Effector memory CD8-positive, alpha-beta T cell (primary cell): ENCODE data around the gene RAVER1.
A peak's percentile ranks its signal among the peaks of the same experiment; 100 is the strongest.

ENCODE experiments used
- ATAC-seq: fragments of 150-1000 bp; cut with Tn5 transposase; replicated peaks from 2 replicates; pipeline ENCODE4 v1.10.0; 2021; ENCODE audit warnings: mild to moderate bottlenecking, moderate library complexity
- DNase-seq, 3 experiments: peaks; one replicate each; pipeline ENCODE4 v3.0.0; 2021
- H3K27ac Mint-ChIP-seq, 2 donors: one replicate each; pipeline ENCODE4 v1.8.0; 2022; ENCODE audit warnings: mild to moderate bottlenecking in 2 of 2, mixed read lengths in 2 of 2, moderate library complexity in 2 of 2
- H3K27me3 Mint-ChIP-seq, 2 donors: one replicate each; pipeline ENCODE4 v1.8.0; 2022; ENCODE audit warnings: mixed read lengths in 2 of 2
- H3K36me3 Mint-ChIP-seq: one replicate; pipeline ENCODE4 v1.8.0; 2022; ENCODE audit warnings: mild to moderate bottlenecking, moderate library complexity, mixed read lengths; ENCODE audit not compliant: insufficient read depth
- H3K4me1 Mint-ChIP-seq, 2 donors: one replicate each; pipeline ENCODE4 v1.8.0; 2022; ENCODE audit warnings: low read depth in 2 of 2, mixed read lengths in 2 of 2
- H3K4me3 Mint-ChIP-seq, 2 donors: one replicate each; pipeline ENCODE4 v1.8.0; 2022; ENCODE audit warnings: mild to moderate bottlenecking in 2 of 2, mixed read lengths in 2 of 2, moderate library complexity in 2 of 2
- H3K9me3 Mint-ChIP-seq, 2 donors: one replicate each; pipeline ENCODE4 v1.8.0; 2022; ENCODE audit warnings: mixed read lengths in 2 of 2

The RAVER1 gene

GRCh38 chr19:10335352-10335985 is 2.1 kb upstream of the RAVER1 start:
- Mint-ChIP-seq H3K36me3 (peaks cover 53% of the 10 kb centered on the region), H3K27me3 (no peaks in the 10 kb centered on the region), H3K9me3 (no peaks in the 10 kb centered on the region), H3K4me1 (peaks cover 34 to 45% of the 10 kb centered on the region in 2 donors), H3K27ac (no peak overlapping the region), H3K4me3 (peak overlapping the region in 1 of 2 donors; percentile 47)
- DNase-seq: no peak
- no peak for ATAC-seq

DNA sequence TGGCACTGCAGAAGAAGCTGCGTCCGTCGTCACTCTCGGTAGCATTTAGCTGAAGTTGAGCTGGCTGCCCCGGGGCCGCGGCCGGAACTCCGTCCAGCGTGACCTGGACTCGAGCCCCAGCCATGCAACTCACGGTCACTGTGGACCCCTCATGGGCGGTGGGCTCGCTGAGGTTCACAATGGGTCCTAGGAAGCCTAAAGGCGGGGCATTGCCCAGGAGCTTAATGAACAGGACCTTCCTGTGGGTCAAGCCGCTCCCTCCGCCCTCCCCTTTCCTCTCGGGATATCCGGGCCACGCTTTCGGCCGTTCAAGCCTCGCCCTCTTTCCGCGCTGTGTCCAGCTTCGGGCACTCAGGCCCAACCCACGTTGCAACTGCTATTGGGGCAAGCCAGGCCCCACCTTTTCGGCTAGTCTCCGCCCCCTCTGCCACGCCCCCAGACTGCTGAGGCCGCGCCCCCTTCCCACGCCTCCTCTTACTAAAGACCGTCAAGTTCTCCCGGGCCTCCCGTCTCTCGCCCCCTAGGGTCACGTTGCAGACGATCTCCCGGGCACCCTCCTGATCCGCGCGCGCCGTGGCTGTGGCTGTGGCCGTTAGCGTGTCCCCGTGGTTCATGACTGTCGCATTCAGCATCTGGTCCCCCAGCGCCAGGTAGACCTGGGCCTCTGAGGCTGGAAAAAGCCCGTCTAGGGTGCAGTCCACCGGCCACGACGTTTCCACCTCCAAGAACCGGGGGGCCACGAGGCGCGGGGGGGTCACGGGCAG is 1.4 kb upstream of the RAVER1 start:
- ATAC-seq (no peak), DNase-seq (no peak)
- Mint-ChIP-seq H3K9me3 (no peaks in the 10 kb centered on the region), H3K36me3 (peaks cover 58% of the 10 kb centered on the region), H3K27ac (no peak overlapping the region), H3K27me3 (no peaks in the 10 kb centered on the region), H3K4me3 (peak overlapping the region in 1 of 2 donors; percentile 94), H3K4me1 (peaks cover 31 to 43% of the 10 kb centered on the region in 2 donors)

- Mint-ChIP-seq H3K36me3 (peaks cover 66% of the 10 kb centered on the region), H3K4me1 (peaks cover 25 to 35% of the 10 kb centered on the region in 2 donors), H3K27ac (peak overlapping the region; percentile 91 to 95), H3K9me3 (no peaks in the 10 kb centered on the region), H3K27me3 (no peaks in the 10 kb centered on the region), H3K4me3 (peak overlapping the region; percentile 94 to 95)
- peak; percentile 0 for ATAC-seq
- no peak for DNase-seq
Measured at GRCh38 chr19:10333758-10334587, 644 bp upstream of the RAVER1 start.

DNA sequence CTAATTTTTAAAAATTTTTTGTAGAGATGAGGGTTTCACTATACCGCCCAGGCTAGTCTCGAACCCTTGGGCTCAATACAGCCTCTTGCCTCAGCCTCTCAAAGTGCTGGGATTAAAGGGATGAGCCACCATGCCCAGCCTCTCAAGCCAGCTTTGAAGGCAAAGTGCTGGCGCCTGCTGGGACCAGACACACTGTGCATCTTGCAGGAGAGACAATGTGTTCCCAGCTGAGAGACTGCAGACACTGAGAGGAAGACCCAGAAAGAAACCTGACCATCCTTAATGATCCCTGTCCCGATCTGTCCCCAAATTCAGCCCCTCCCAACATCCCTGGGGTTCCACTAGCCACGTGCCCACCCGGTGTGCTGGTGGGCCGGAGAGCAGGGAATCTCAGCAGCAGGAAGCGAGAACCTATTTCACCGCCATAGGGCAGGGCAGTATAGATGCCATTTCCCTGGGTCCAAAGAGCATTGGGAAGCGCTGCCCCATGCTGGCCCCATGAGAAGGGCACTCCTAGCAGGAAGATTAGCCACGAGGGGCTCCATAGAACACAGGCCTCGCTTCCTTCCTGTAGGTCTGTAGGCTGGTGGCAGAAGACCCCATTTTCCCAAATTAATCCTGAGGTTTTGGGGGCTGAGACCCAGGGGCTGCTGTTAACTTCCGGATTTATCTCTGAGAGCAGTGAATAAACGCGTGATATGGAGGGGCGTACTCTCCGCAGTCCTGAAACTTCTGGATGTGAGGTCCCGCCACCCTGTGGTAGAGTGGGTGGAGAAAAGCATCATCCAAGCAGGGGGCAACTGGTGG is 968 bp downstream of the RAVER1 start:
- H3K36me3 Mint-ChIP-seq: peaks cover 78% of the 10 kb centered on the region

GRCh38 chr19:10329555-10329954 is 3.8 kb downstream of the RAVER1 start:
- no peaks in the 10 kb centered on the region for H3K9me3 Mint-ChIP-seq
- H3K27me3 Mint-ChIP-seq: no peaks in the 10 kb centered on the region
- ATAC-seq (no peak), DNase-seq (no peak)
- peaks cover 16 to 25% of the 10 kb centered on the region in 2 donors for H3K4me1 Mint-ChIP-seq
- H3K27ac Mint-ChIP-seq: peak overlapping the region in 1 of 2 donors; percentile 60
- H3K4me3 Mint-ChIP-seq: no peak overlapping the region
- peaks cover 86% of the 10 kb centered on the region for H3K36me3 Mint-ChIP-seq

More for the DNA sequence above, 968 bp downstream of the RAVER1 start:
- Mint-ChIP-seq H3K27me3 (no peaks in the 10 kb centered on the region), H3K4me1 (peaks cover 16 to 28% of the 10 kb centered on the region in 2 donors), H3K9me3 (no peaks in the 10 kb centered on the region), H3K27ac (peak overlapping the region; percentile 91 to 95), H3K4me3 (peak overlapping the region; percentile 94 to 95)
- ATAC-seq (no peak), DNase-seq (no peak)

GRCh38 chr19:10328558-10329429 is 4.5 kb downstream of the RAVER1 start:
- H3K9me3 Mint-ChIP-seq: no peaks in the 10 kb centered on the region
- H3K27ac Mint-ChIP-seq: no peak overlapping the region
- no peak overlapping the region for H3K4me3 Mint-ChIP-seq
- H3K36me3 Mint-ChIP-seq: peaks cover 90% of the 10 kb centered on the region
- H3K27me3 Mint-ChIP-seq: no peaks in the 10 kb centered on the region
- DNase-seq: no peak
- no peak for ATAC-seq
- H3K4me1 Mint-ChIP-seq: peaks cover 12 to 21% of the 10 kb centered on the region in 2 donors

- Mint-ChIP-seq H3K27me3 (no peaks in the 10 kb centered on the region), H3K9me3 (no peaks in the 10 kb centered on the region), H3K4me1 (peaks cover 12% of the 10 kb centered on the region in 2 donors), H3K27ac (no peak overlapping the region), H3K4me3 (no peak overlapping the region), H3K36me3 (peaks cover 87% of the 10 kb centered on the region)
- DNase-seq (no peak), ATAC-seq (no peak)
Measured at GRCh38 chr19:10327793-10328192, 5.5 kb downstream of the RAVER1 start.

DNA sequence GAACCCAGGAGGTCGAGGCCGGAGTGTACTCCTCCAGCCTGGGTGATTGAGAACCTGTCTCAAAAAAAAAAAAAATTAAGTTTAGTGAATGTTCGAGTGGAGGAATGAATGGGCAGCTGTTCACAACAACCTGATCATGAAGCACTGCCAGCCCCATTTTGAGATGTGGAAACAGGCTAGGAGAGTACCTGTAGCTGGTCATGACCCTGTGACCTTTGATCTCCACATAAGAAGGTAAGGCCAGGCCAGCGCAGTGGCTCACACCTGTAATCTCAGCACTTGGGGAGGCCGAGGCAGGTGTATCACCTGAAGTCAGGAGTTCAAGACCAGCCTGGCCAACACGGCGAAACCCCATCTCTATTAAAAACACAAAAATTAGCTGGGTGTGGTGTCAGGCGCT is 7.6 kb downstream of the RAVER1 start:
- DNase-seq (no peak), ATAC-seq (no peak)
- H3K4me3 Mint-ChIP-seq: no peak overlapping the region
- no peaks in the 10 kb centered on the region for H3K27me3 Mint-ChIP-seq
- peaks cover 75% of the 10 kb centered on the region for H3K36me3 Mint-ChIP-seq
- peaks cover 0 to 1% of the 10 kb centered on the region in 2 donors for H3K4me1 Mint-ChIP-seq
- H3K9me3 Mint-ChIP-seq: no peaks in the 10 kb centered on the region
- H3K27ac Mint-ChIP-seq: peak overlapping the region in 1 of 2 donors; percentile 49

DNA sequence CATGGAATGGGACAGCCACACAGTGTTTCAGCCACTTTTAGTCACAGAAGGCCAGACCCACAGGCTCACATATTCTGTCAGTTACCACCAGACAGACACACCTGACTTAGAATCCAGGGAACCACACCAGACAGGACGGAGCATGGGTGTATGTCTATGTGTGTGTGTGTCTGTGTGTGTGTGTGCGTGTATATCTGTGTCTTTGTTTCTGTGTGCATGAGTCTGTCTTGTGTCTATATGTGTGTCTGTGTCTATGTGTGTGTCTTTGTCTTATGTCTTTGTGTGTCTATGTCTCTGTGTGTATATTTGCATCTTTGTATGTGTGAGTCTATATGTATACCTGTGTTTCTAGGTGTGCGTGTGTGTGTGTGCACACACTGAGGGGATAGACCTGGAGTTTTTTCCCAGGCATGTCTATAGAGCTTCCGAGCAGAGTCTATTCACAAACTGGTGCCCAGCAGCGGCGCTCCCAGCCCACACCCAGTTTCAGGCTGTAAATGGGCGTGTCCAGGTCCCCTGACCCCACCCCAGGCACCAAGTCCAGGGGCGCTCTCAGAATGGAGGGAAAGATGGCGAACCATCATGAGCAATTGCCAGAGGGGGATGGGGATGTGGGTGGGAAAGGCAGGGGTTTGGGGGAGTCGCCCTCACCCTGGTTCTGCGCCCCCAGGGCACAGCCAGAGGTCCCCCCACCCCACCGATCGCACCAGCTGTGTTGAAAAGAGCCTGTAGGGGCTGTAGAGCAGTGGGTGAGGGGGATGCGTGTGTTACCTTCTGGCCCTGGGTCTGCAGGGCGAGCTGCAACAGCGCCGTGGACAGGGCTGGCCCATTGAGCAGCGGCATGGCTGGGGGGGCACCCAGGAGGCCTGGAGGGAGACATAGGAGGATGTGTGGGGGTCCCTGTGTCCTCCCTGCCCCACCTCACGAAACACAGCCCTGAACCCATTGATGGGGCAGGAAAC is 11.2 kb downstream of the RAVER1 start:
- peaks cover 68% of the 10 kb centered on the region for H3K36me3 Mint-ChIP-seq
- ATAC-seq: no peak
- H3K27me3 Mint-ChIP-seq: no peaks in the 10 kb centered on the region
- H3K27ac Mint-ChIP-seq: no peak overlapping the region
- peaks cover 0 to 2% of the 10 kb centered on the region in 2 donors for H3K4me1 Mint-ChIP-seq
- no peaks in the 10 kb centered on the region for H3K9me3 Mint-ChIP-seq
- no peak for DNase-seq
- H3K4me3 Mint-ChIP-seq: no peak overlapping the region

DNA sequence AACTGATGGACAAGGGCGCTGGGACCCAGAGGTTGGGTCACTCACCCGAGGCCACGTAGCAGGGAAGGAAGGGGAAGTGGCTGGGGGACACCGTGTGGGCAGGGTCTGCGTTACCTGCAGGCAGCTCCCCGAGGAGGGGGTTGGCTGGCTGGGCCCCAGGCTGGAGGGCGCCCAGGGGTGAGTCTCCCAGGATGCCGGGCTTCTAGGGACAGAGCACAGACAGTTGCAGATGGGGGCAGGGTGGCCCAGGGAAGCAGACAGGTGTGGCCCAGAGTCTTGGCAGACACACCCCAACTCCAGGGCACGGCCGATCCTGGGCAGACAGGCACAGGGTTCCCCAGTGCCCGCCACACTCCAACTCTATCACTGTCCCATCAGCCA is 11.9 kb downstream of the RAVER1 start:
- DNase-seq (no peak), ATAC-seq (no peak)
- Mint-ChIP-seq H3K36me3 (peaks cover 63% of the 10 kb centered on the region), H3K27me3 (no peaks in the 10 kb centered on the region), H3K27ac (no peak overlapping the region), H3K4me1 (peaks cover 0 to 2% of the 10 kb centered on the region in 2 donors), H3K4me3 (no peak overlapping the region), H3K9me3 (no peaks in the 10 kb centered on the region)

GRCh38 chr19:10320602-10321416 is 12.5 kb downstream of the RAVER1 start:
- Mint-ChIP-seq H3K36me3 (peaks cover 57% of the 10 kb centered on the region), H3K27ac (no peak overlapping the region), H3K9me3 (no peaks in the 10 kb centered on the region), H3K4me1 (peaks cover 3 to 5% of the 10 kb centered on the region in 2 donors), H3K4me3 (no peak overlapping the region), H3K27me3 (no peaks in the 10 kb centered on the region)
- no peak for DNase-seq
- no peak for ATAC-seq
